GM18873 (cell line): Measurements from ENCODE around the gene CHFR.
"Not testable (repeated sequence)": the region's sequence is repeated elsewhere in the genome, so short reads cannot be mapped to it uniquely, and the experiment has no call there.

Source experiments
- ATAC-seq: cut with Tn5 transposase; IDR thresholded peaks from one replicate; pipeline ENCODE4 v1.9.1; 2021; ENCODE audit warnings: mild to moderate bottlenecking, moderate library complexity, moderate number of reproducible peaks; ENCODE audit not compliant: unreplicated experiment, low FRiP score

CHFR gene

DNA sequence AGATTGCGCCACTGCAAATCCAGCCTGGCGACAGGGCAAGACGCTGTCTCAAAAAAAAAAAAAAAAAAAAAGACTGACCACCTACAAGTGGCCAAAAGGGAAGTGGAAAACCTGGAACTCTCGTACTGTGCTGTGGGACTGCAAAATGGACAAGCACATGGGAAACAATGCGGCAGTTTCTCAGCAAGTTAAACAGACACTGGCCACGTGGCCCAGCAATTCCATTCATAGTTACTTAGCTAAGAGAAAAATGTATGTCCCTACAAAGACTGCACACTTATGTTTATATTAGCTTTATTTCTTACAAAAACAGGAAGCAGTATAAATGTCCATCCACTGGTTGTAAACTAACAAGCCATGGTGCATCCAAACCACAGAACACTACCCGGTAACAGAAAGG, 5.6 kb downstream of the CHFR start:
- no peak for ATAC-seq

DNA sequence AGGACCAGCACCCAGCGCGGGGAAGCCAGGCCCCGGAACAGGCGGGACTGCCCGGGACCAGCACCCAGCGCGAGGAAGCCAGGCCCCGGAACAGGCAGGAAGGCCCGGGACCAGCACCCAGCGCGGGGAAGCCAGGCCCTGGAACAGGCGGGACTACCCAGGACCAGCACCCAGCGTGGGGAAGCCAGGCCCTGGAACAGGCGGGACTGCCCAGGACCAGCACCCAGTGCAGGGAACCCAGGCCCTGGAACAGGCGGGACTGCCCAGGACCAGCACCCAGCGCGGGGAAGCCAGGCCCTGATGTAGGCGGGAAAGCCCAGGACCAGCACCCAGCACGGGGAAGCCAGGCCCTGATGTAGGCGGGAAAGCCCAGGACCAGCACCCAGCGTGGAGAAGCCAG, 12.8 kb downstream of the CHFR start:
- not testable (repeated sequence) for ATAC-seq

DNA sequence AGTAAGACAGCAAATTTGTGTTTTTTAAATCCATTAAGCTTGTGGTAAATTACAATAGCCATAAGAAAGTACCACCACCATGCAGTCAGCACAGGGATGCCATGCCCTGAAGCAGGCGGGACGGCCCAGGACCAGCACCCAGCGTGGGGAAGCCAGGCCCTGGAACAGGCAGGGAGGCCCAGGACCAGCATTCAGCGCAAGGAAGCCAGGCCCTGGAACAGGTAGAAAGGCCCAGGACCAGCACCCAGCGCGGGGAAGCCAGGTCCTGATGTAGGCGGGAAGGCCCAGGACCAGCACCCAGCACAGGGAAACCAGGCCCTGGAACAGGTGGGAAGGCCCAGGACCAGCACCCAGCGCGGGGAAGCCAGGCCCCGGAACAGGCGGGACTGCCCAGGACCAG, 13.2 kb downstream of the CHFR start:
- no peak for ATAC-seq

DNA sequence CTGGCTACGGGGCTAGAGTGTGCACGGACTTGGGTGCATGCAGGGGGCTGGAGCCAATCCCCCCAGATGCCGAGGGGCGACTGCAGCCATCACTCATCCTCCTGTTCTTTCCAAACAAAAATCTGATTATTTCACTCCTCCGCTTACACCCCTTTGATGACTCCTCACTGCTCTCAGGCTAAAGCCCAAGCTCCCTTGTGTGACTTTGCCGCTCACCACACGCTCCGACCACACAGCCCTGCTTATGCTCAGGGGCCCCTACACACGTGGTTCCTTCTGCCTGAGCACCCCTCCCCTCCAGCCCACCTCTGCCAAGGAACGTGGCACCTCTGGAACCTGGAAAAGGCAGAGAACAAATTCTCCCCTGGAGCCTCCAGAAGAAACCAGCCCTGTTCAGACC, 13.7 kb downstream of the CHFR start:
- no peak for ATAC-seq

DNA sequence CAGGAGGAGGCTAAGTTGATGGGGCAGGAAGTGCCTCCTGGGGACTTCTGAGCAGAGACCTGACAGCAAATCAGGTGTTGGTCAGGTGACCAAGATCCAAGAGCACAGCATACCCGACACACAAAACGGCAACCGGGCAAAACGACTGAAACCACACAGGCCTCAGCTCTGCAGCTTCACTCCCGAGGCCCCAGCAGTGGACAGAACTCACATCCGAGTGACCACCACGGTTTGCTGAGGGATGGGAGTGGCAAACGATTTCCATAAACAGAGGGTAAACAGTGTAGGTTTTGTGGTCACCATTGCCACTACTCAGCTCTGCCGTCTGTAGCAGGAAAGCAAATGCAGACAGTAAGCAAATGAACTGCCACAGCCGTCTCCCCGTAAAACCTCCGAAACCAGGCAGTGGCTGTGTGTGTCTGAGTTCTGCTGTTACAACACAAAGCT, 14.4 kb downstream of the CHFR start:
- no peak for ATAC-seq

DNA sequence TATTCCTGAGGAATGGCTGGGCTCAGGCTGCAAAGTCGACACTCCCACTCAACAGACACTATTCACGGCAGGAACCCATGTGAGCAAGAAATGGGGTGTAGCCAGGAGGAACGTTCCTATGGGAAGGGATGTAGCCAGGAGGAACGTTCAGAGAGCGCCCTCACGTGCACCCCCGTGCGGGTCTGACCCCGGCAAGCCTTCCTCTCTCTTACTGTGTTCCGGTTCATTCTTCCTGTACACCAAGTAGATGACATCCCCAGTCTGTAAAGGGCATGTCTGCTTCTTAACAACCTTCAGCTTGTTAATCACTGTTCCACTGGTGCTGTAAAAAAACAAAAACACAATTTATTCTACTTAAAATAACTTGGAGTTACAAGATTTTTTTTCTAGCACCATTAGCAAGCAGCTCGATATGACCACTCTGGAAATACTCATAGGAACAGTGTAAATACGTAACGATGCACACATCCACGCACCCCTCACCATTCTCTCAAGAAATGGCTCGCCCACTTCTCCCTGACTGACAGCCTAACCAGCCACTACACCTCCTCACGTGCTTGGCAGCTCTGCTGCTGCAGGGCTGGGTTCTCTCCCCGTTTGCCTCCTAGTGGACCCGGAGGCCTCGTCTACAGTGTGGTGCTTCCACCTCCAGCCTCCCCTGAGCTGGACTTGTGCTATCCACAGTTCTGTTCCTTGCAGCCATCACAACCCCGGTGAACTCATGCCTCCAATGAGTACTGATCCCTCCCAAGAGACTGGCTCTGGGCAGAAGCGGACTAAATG, 15.1 kb downstream of the CHFR start:
- ATAC-seq = no peak

DNA sequence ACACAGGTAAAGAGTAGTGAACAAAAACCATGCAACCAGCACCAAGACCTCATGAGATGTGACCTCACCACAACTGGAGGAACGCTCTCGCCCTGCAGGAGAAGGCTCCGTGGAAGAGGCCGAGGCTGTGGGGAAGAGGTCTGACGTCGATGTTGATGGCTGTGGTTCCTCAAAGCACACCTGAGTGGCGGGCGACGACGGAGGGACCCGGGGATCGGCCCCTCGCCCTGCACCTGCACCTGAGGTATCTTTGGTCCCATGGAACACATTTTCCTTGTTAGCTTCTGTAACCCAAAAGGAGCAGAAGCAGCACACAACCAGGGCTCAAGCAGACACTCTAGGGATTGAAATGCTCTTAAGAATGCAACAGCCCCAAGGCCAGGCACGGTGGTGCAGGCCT, 17.9 kb downstream of the CHFR start:
- no peak for ATAC-seq

DNA sequence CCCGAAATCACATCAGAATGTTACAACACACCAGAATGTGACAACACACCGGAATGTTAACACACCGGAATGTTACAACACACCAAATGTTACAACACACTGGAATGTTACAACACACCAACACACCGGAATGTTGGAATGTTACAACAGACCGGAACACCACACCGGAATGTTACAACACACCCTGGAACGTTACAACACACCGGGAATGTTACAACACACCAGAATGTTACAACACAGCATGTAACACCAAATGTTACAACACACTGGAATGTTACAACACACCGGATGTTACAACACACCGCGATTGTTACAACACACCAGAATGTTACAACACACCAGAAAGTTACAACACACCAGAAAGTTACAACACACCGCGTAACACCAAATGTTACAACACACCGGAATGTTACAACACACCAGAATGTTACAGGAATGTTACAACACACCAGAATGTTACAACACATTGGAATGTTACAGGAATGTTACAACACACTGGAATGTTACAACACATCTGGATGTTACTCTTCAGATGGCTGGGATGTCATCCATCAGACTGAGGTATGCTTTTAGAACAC, 21.1 kb downstream of the CHFR start:
- no peak for ATAC-seq

DNA sequence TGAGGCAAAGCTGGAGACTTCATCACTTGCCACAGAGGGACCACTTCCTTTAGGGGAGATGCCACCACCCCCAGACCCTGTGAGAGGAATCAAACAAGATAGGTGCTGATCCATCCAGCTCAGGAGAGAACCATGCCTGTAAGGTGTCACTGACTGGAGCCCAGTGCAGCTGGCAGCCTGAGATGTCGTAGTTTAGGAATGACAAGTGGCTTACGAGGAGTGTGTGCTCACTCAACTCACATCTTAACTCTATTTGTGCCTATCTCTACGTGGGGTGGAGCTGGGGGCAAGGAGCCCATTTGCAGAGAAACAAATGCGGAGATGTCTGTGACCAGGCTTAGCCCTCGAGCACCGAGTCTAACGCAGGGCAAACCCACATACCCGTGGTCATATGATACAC, 25.8 kb downstream of the CHFR start:
- ATAC-seq = no peak

DNA sequence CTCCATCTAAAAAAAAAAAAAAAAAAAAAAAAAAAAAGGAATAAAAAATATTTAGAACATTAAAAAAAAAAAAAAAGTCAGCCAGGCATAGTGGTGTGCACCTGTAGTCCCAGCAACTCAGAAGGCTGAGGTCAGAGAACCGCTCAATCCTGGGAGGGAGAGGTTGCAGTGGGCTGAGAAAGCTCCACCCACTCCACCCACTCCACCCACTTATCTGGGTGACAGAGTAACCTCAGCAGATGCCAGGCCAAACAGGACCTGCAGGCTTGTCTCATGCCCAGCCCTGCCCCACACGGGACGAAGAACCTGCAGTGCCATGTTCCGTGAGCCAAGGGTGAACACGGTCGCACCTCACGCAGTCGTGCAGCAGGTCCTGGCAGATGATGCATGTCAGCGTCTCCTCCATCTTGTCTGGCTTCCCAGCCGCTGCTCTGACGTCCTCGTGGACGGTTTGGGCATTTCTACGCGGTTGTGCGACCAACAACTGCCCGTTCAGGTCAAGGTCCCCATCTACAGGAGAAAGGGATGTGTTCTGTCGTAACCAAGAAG, 28.6 kb downstream of the CHFR start:
- no peak for ATAC-seq

DNA sequence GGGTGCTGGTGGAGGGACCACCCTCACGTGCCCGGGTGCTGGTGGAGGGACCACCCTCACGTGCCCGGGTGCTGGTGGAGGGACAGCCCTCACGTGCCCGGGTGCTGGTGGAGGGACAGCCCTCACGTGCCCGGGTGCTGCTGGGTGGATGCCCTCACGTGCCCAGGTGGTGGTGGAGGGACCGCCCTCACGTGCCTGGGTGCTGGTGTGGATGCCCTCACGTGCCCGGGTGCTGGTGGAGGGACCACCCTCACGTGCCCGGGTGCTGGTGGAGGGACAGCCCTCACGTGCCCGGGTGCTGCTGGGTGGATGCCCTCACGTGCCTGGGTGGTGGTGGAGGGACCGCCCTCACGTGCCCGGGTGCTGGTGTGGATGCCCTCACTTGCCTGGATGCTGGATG, 30.4 kb downstream of the CHFR start:
- ATAC-seq = not testable (repeated sequence)

DNA sequence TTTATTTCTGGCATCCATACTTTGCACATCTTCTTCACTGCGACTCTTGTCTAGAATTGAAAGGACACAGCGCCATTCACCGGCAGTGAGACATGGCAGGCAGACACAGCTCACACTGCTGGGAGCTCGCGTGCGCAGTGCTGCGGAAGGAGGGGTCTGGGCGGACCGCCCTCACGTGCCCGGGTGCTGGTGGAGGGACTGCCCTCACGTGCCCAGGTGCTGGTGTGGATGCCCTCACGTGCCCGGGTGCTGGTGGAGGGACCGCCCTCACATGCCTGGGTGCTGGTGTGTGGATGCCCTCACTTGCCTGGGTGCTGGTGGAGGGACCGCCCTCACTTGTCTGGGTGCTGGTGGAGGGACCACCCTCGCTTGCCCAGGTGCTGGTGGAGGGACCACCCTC, 30.8 kb downstream of the CHFR start:
- ATAC-seq = no peak

DNA sequence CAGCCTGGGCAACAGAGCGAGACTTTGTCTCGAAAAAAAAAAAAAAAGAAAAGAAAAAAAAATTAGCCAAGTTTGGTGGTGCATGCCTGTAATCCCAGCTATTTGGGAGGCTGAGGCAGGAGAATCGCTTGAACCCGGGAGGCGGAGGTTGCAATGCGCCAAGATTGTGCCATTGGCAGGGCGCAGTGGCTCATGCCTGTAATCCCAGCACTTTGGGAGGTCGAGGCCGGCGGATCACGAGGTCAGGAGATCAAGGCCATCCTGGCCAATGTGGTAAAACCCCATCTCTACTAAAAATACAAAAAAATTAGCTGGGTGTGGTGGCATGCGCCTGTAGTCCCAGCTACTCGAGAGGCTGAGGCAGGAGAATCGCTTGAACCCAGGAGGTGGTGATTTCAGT, 32.2 kb downstream of the CHFR start:
- ATAC-seq = not testable (repeated sequence)

DNA sequence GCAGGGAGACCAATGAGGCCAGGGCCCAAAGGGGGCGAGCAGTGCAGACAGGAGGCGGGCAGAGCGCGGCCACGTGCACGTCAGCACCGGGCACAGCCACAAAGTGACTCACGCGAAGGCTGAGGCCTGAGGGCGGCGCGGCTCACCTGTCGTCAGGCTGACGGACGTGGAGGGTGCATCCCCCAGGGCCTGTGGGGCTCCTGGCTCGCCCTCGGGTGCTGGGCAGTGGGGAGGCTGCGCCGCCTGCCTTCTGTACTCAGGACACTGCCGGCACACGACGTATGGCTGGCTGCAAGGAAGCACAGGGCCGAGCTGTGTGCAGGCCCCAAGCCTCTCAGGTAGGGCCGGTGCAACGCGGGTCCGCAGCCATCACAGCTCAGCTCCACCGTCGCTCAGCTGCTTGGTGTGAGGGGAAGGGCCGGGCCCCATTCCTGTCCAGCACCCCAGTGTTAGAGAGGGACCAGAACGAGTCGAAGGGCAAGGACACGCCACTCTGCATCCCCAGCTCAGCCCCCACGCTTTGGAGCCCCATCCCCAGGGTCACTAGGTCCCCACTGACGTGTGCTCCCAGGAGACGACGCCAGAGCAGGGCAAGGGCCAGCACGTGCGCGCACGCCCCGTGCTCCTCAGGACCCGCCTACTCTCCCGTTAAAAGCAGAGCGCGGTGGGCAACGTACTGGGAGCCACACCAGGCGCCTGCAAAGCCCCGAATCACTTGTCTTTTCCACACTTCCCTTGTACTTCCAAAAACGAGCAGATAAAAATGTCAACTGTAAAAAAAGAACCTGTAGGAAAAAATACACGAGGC, 33.9 kb downstream of the CHFR start:
- no peak for ATAC-seq

DNA sequence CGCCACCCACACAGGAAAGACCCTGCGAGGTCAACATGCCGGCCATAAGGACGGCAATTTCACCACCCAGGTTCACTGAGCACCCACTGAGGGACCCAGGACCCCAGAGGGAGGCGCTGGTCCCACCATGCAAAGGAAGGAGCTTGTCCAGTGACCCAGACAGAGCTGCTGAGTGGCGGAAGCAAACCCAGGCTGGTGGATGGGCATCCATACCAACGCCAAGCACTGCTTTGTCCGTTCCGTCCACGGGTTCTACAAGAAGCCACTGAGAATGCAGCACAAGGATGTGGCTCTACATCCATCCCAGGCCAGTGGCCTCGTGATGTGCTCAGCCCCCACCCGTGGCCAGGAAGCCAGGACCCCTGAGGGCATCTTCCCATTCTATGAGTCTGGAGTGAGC, 34.9 kb downstream of the CHFR start:
- ATAC-seq = no peak

DNA sequence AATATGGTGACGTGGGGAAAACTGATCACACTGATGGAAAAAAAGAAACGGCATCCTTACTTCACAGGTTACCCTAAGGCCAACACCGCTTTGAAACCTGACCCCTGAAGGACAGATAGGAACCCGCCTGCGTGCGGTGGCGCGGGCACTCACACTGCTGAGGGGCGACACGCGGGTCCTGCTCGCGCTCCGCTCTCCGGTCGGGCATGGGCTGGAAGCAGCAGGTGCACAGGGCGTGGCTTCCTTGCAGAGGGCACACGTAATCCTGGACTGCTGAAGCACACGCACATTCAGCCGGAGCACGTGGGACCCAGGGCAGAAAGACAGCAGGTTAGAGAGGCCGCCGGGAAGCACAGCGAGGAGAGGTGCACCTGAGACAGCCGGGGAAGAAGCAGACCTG, 35.9 kb downstream of the CHFR start:
- no peak for ATAC-seq

DNA sequence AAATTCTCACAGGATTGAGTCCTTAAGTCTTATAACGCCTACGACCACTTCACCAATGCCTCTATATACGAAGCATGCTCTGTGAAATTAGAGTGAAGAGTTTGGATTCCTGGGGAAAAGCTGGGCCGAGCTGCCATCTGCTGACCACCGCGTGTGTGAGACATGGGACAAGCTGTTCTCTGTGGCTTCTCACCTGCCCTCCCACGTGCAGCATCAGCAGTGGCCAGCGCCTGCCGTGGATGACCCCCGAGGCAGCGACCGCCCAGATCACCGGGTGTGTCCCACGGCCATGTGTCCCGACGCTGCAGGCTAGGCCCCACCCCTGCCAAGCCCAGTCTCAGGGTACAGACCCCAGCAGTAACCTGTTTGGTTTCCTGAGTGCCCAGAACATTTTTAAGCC, 37.1 kb downstream of the CHFR start:
- no peak for ATAC-seq

DNA sequence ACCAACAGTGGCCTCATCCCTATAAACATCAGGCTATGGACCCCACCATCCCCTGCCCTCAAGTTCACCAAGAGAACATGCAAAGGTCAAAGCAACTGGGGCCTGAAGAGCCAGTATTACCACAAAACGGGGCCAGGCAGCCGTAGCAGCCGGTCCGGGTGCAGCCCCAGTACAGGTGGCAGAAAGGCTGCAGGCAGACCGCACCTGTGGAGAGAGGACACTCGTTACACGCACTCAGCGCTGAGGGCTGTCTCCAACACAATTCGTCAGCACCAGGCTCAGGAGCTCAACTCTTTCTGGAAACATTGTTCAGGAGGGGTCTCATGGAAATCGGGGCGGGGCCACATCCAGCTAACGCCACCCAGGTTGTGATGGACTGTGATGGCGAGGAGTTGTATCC, 38.9 kb downstream of the CHFR start:
- no peak for ATAC-seq

DNA sequence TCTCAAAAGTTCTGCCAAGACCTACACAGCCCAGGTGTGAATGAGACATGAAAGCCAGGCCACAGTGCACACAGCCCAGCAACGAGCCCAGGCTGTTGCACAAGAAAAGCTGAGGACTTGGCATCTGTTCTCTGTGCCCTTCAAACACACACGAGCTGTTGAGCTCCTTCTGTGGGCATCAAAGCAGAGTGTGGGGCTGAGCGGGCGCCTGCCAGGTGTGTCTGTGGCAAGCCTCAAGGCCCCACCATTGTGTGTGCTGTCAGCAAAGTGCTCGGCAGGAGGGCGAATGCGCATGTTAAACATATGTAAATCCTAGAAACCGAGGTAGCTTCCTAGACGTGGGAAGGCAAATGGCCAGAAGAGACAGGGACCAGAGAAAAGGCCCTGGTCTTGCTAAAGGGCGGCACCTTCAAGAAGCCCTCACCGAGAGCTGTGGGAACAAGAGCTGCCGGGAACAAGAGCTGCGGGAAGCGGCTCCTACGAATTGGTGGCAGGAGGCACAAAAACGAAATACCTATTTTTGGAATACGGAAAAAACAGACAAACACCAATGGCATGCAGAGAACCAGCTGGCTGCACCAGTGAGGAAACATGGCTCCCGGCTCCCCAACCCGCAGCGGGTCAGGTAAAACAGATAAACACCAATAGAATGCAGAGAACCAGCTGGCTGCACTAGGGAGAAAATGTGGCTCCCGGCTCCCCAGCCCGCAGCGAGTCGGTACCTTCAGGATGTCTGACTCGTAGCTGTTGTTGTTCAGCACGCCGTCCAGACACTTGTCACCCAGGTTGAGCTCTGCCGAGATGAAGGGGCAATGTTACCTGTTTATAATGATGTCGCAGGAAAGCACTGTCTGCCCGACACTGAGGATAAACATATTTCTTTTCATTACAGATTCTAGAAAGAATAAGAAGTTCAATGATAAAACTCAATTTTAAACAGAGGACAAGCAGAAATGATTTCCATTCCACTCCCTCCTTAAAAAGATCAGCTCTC, 39.7 kb downstream of the CHFR start:
- no peak for ATAC-seq

DNA sequence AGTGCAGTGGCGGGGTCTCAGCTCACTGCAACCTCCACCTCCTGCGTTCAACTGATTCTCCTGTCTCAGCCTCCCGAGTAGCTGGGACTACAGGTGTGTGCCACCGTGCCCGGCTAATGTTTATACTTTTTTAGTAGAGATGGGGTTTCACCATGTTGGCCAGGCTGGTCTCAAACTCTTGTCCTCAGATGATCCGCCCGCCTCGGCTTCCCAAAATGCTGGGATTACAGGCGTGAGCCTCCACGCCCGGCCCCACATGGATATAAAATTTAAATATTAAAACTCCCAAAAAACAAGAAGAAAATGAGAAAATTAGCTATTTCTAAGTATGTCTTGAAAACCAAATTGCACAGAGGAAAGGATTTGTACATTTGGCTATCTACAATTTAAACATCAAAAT, 42.7 kb downstream of the CHFR start:
- ATAC-seq = not testable (repeated sequence)
